IMR-90 (cell line): ENCODE measurements around the gene PSMB5. TPM values are rescaled to one million over a fixed set of nuclear protein-coding genes. Genes with fewer than 3 reads are reported as not detected.

Experiments
- ATAC-seq: fragments of 200-7000 bp; cut with Tn5 transposase; 2 replicates; pipeline ENCODE4 v1.9.1; 2020; ENCODE audit warnings: low read depth, mild to moderate bottlenecking, moderate library complexity
- BruUV-seq: library from RNA; stranded (reverse); fragments of 400-500 nt; replicated peaks from 2 replicates; lab custom pipeline; 2021; lab: Mats Ljungman, UMichigan
- CTCF ChIA-PET: fragments of 300-600 bp; formaldehyde crosslinking; extraction: SDS; loops from one replicate; lab custom pipeline; 2021; ENCODE audit warnings: antibody characterized with exemption; lab: Yijun Ruan, JAX
- POLR2A ChIA-PET: fragments of 300-600 bp; sonication (Branson Sonifier 250); formaldehyde crosslinking; loops from one replicate; lab custom pipeline; 2022; ENCODE audit warnings: antibody characterized with exemption; ENCODE audit not compliant: unreplicated experiment; lab: Charles Lee
- DNase-seq: peaks from one replicate; pipeline ENCODE4 v3.0.0; 2013
- H2AFZ ChIP-seq: replicated peaks from 2 replicates; pipeline ENCODE3; 2013; ENCODE audit warnings: low read length, mild to moderate bottlenecking; ENCODE audit not compliant: poor library complexity
- H2AK5ac ChIP-seq: 2 replicates; pipeline ENCODE4 v1.6.1; 2013; ENCODE audit warnings: low read depth, low read length, inconsistent platforms
- H2AK9ac ChIP-seq: replicated peaks from 2 replicates; pipeline ENCODE3; 2013; ENCODE audit warnings: mild to moderate bottlenecking, low read depth, low read length, moderate library complexity; ENCODE audit not compliant: poor library complexity
- H2BK120ac ChIP-seq: 2 replicates; pipeline ENCODE4 v1.6.1; 2013; ENCODE audit warnings: low read depth, low read length, inconsistent platforms
- H2BK15ac ChIP-seq: 3 replicates; pipeline ENCODE4 v1.6.1; 2013; ENCODE audit warnings: low read depth, low read length, inconsistent platforms
- H2BK20ac ChIP-seq: 2 replicates; pipeline ENCODE4 v1.6.1; 2013; ENCODE audit warnings: low read depth, mild to moderate bottlenecking, inconsistent platforms, low read length, moderate library complexity
- H2BK5ac ChIP-seq: 2 replicates; pipeline ENCODE4 v1.6.1; 2013; ENCODE audit warnings: mild to moderate bottlenecking, low read depth, low read length, inconsistent platforms; ENCODE audit not compliant: poor library complexity, severe bottlenecking
- H3K14ac ChIP-seq: replicated peaks from 2 replicates; pipeline ENCODE4 v1.6.1; 2013; ENCODE audit warnings: low read depth, low read length, inconsistent platforms
- H3K18ac ChIP-seq: 2 replicates; pipeline ENCODE4 v1.6.1; 2013; ENCODE audit warnings: low read depth, low read length, control low read depth
- H3K23ac ChIP-seq: 2 replicates; pipeline ENCODE4 v1.6.1; 2013; ENCODE audit warnings: low read depth, low read length, inconsistent platforms
- H3K27ac ChIP-seq: 2 replicates; pipeline ENCODE4 v1.5.1; 2013; ENCODE audit warnings: mild to moderate bottlenecking, control low read depth, low read length; ENCODE audit not compliant: insufficient read depth
- H3K27me3 ChIP-seq: 2 replicates; pipeline ENCODE4 v1.6.1; 2013; ENCODE audit warnings: low read length; ENCODE audit not compliant: control insufficient read depth, insufficient read depth
- H3K36me3 ChIP-seq: 2 replicates; pipeline ENCODE4 v1.6.1; 2013; ENCODE audit warnings: low read length, mixed read lengths; ENCODE audit not compliant: control insufficient read depth, insufficient read depth
- H3K4ac ChIP-seq: 2 replicates; pipeline ENCODE4 v1.6.1; 2013; ENCODE audit warnings: low read depth, low read length, inconsistent platforms
- H3K4me1 ChIP-seq: 2 replicates; pipeline ENCODE4 v1.6.1; 2013; ENCODE audit warnings: low read length, mixed read lengths; ENCODE audit not compliant: control insufficient read depth, insufficient read depth
- H3K4me2 ChIP-seq: 2 replicates; pipeline ENCODE4 v1.6.1; 2013; ENCODE audit warnings: low read depth, mild to moderate bottlenecking, control low read depth, low read length, moderate library complexity
- H3K4me3 ChIP-seq: 2 replicates; pipeline ENCODE4 v1.5.1; 2013; ENCODE audit warnings: low read depth, mild to moderate bottlenecking, control low read depth, low read length, moderate library complexity; ENCODE audit not compliant: insufficient read depth
- H3K56ac ChIP-seq: 2 replicates; pipeline ENCODE4 v1.6.1; 2013; ENCODE audit warnings: low read length, inconsistent platforms; ENCODE audit not compliant: insufficient read depth; ENCODE audit errors: extremely low read depth
- H3K79me1 ChIP-seq, 2 experiments: 2 replicates each; pipeline ENCODE4 v1.6.1; 2013; ENCODE audit warnings: low read length in 2 of 2, inconsistent platforms in 1 of 2, low read depth in 1 of 2
- H3K9ac ChIP-seq: 2 replicates; pipeline ENCODE4 v1.6.1; 2013; ENCODE audit warnings: low read depth, low read length, control low read depth
- H3K9me1 ChIP-seq: 2 replicates; pipeline ENCODE4 v1.6.1; 2013; ENCODE audit warnings: low read length, inconsistent platforms; ENCODE audit not compliant: insufficient read depth
- H3K9me3 ChIP-seq: 2 replicates; pipeline ENCODE4 v1.6.1; 2013; ENCODE audit warnings: low read length; ENCODE audit not compliant: control insufficient read depth, insufficient read depth
- H4K20me1 ChIP-seq: 2 replicates; pipeline ENCODE4 v1.6.1; 2013; ENCODE audit warnings: low read length, inconsistent platforms; ENCODE audit not compliant: insufficient read depth
- H4K5ac ChIP-seq: 2 replicates; pipeline ENCODE4 v1.6.1; 2013; ENCODE audit warnings: mild to moderate bottlenecking, low read depth, low read length, control low read depth
- H4K8ac ChIP-seq, 2 experiments: 2 replicates each; pipeline ENCODE4 v1.6.1; 2013; ENCODE audit warnings: low read depth in 2 of 2, low read length in 2 of 2, control low read depth in 1 of 2, inconsistent platforms in 1 of 2
- H4K91ac ChIP-seq: 2 replicates; pipeline ENCODE4 v1.6.1; 2013; ENCODE audit warnings: low read depth, low read length, inconsistent platforms; ENCODE audit not compliant: insufficient read depth
- BHLHE40 ChIP-seq: fragments of 150-350 bp; IDR thresholded peaks from 2 replicates; pipeline ENCODE4 v1.6.1; 2016; ENCODE audit warnings: mild to moderate bottlenecking, low read depth, low read length
- CTCF ChIP-seq: conservative IDR thresholded peaks from 2 replicates; pipeline ENCODE4 v1.5.1; 2012; ENCODE audit warnings: mild to moderate bottlenecking, low read depth, low read length, improper control_type of control experiment
- ELK1 ChIP-seq: fragments of 150-350 bp; IDR thresholded peaks from 2 replicates; pipeline ENCODE4 v1.6.1; 2016; ENCODE audit warnings: low read depth, mild to moderate bottlenecking, low read length, moderate library complexity, borderline replicate concordance
- FOS ChIP-seq: fragments of 150-350 bp; IDR thresholded peaks from 2 replicates; pipeline ENCODE4 v1.6.1; 2016; ENCODE audit warnings: low read depth, low read length
- MAZ ChIP-seq: IDR thresholded peaks from 2 replicates; pipeline ENCODE4 v1.6.1; 2012; ENCODE audit warnings: low read depth, mild to moderate bottlenecking, low read length, improper control_type of control experiment, moderate library complexity, borderline replicate concordance
- RCOR1 ChIP-seq: IDR thresholded peaks from 2 replicates; pipeline ENCODE4 v1.6.1; 2012; ENCODE audit warnings: mild to moderate bottlenecking, low read length, improper control_type of control experiment; ENCODE audit not compliant: insufficient replicate concordance
- WGBS, 2 experiments: methylation state at CpG; one replicate each; pipeline versions ENCODE4 v1.1.5 to v1.1.7; 2013; ENCODE audit warnings: missing lambda C conversion rate in 2 of 2; ENCODE audit not compliant: insufficient read length in 1 of 2; ENCODE audit errors: extremely low coverage in 2 of 2; 5-methylcytosine and 5-hydroxymethylcytosine counted together
- dilution Hi-C: fragments of 300-500 bp; cut with HindIII; formaldehyde crosslinking; loops from one replicate; pipeline ENCODE4 v1.14.3; 2018; ENCODE audit warnings: low sequenced_read_pairs; ENCODE audit not compliant: unreplicated experiment
- in situ Hi-C: fragments of 300-500 bp; cut with MboI; formaldehyde crosslinking; loops from 3 replicates; pipeline ENCODE4 v1.14.3; 2019; ENCODE audit warnings: low sequenced_read_pairs, inconsistent platforms, mixed read lengths
- intact Hi-C: fragments of 100-400 bp; cut with micrococcal nuclease; formaldehyde crosslinking; loops from 2 replicates; pipeline ENCODE4 v1.10.0; 2022
- polyA plus RNA-seq, 3 experiments: library from polyadenylated mRNA; depleted of rRNA; stranded (reverse); fragments of >200 nt; gene quantifications; 2 replicates each; pipeline ENCODE4 v1.2.3, GENCODE V29; 2012; ENCODE audit warnings: low replicate concordance in 1 of 3
- total RNA-seq: library from RNA; depleted of rRNA; stranded (reverse); fragments of >200 nt; gene quantifications from 2 replicates; pipeline ENCODE4 v1.2.3, GENCODE V29; 2012

PSMB5 gene
- total and polyA plus RNA-seq, 2 of the 4 experiments (the other 2 are of a cell fraction): 310 to 321 TPM

- no peak overlapping the region for H3K9ac ChIP-seq
- no peak overlapping the region for H2BK15ac ChIP-seq
- no peak overlapping the region for H4K8ac ChIP-seq
- H3K36me3 ChIP-seq: no peaks in the 10 kb centered on the region
- no peak overlapping the region for H3K4ac ChIP-seq
- no peaks in the 10 kb centered on the region for H4K20me1 ChIP-seq
- no peak overlapping the region for H2AK9ac ChIP-seq
- no peak overlapping the region for H3K27ac ChIP-seq
- intact Hi-C loops (loop anchor here (5.0 to 10.0 kb wide), 5 partner anchors 113 to 598 kb away; partner anchors contain the start of genes LRP10, MMP14 and SLC7A8), in situ Hi-C loops (no loop called here), dilution Hi-C loops (no loop called here)
- H2AK5ac ChIP-seq: no peak overlapping the region
- no peak overlapping the region for H3K18ac ChIP-seq
- no peaks in the 10 kb centered on the region for H3K27me3 ChIP-seq
- no peak overlapping the region for H4K91ac ChIP-seq
- no peak overlapping the region for H3K4me3 ChIP-seq
- no peak for TF ChIP-seq ELK1
- no peak for TF ChIP-seq BHLHE40
- TF ChIP-seq MAZ: no peak
- no peak for TF ChIP-seq CTCF
- no peak for TF ChIP-seq FOS
- TF ChIP-seq RCOR1: no peak
- H3K9me3 ChIP-seq: no peaks in the 10 kb centered on the region
- H2BK120ac ChIP-seq: no peak overlapping the region
- H3K4me1 ChIP-seq: no peaks in the 10 kb centered on the region; the same call in 1 of the 2 replicates
- H3K14ac ChIP-seq: 0 out of 2 replicates have a peak overlapping the region, but pooled peaks have one; percentile 28
- DNase-seq (no peak), ATAC-seq (no peak)
- WGBS, 2 experiments: 93% methylated on average over 4 of the region's 6 CpGs; no CpG with 5 or more reads in 1 of the 2 experiments
- H4K5ac ChIP-seq: no peak overlapping the region
- no peak overlapping the region for H3K56ac ChIP-seq
- no peak overlapping the region for H2AFZ ChIP-seq
- no TSS peak for BruUV-seq
- H3K79me1 ChIP-seq: peaks cover 0 to 21% of the 10 kb centered on the region in 2 experiments; a peak in 2 of 4 replicates
- no peak overlapping the region for H3K23ac ChIP-seq
- no peak overlapping the region for H2BK5ac ChIP-seq
- POLR2A ChIA-PET: interaction anchor here (0.6 kb wide), 1 partner anchor 42 kb away, joined by 3 read pairs; no protein-coding TSS in a partner anchor
- H2BK20ac ChIP-seq: no peak overlapping the region
- H3K9me1 ChIP-seq: no peaks in the 10 kb centered on the region
- CTCF ChIA-PET: interaction anchor here (0.5 to 2.8 kb wide), 6 partner anchors 11 to 77 kb away, joined by 3 to 13 read pairs (median 8); partner anchors contain the start of gene CDH24
- no peak overlapping the region for H3K4me2 ChIP-seq
Observed at GRCh38 chr14:22984959-22985658, 49.6 kb downstream of the PSMB5 start.
